Trophoblast cell (in vitro differentiated cells and primary cell): Measurements from ENCODE around the gene ANKRD33.

Source experiments
- DNase-seq, 2 donors: peaks; one replicate each; pipeline ENCODE4 v3.0.0-alpha.2; 2016
- H2AFZ ChIP-seq: 2 replicates; pipeline ENCODE4 v1.6.1; 2013; ENCODE audit warnings: low read length, moderate library complexity, mild to moderate bottlenecking; ENCODE audit not compliant: insufficient read depth, poor library complexity
- H2AK5ac ChIP-seq: 2 replicates; pipeline ENCODE4 v1.6.1; 2013; ENCODE audit warnings: mild to moderate bottlenecking, low read length
- H2BK120ac ChIP-seq: 2 replicates; pipeline ENCODE4 v1.6.1; 2013; ENCODE audit warnings: low read length, mild to moderate bottlenecking, moderate library complexity; ENCODE audit not compliant: insufficient read depth, poor library complexity
- H2BK12ac ChIP-seq: 2 replicates; pipeline ENCODE4 v1.6.1; 2013; ENCODE audit warnings: mild to moderate bottlenecking, low read length, moderate library complexity
- H2BK5ac ChIP-seq: 2 replicates; pipeline ENCODE4 v1.6.1; 2013; ENCODE audit warnings: low read length, low read depth, moderate library complexity, mild to moderate bottlenecking; ENCODE audit not compliant: poor library complexity
- H3K14ac ChIP-seq: 2 replicates; pipeline ENCODE4 v1.6.1; 2013; ENCODE audit warnings: mild to moderate bottlenecking, low read length
- H3K18ac ChIP-seq: 2 replicates; pipeline ENCODE4 v1.6.1; 2013; ENCODE audit warnings: mild to moderate bottlenecking, low read length
- H3K23ac ChIP-seq: 2 replicates; pipeline ENCODE4 v1.6.1; 2013; ENCODE audit warnings: low read length
- H3K27ac ChIP-seq: 2 replicates; pipeline ENCODE4 v1.5.1; 2013; ENCODE audit warnings: low read depth, mild to moderate bottlenecking, inconsistent platforms, low read length, moderate library complexity
- H3K27me3 ChIP-seq: 2 replicates; pipeline ENCODE4 v1.6.1; 2013; ENCODE audit warnings: inconsistent platforms, mild to moderate bottlenecking, low read length, moderate library complexity; ENCODE audit not compliant: insufficient read depth
- H3K36me3 ChIP-seq, 2 experiments: 1 replicate in 1 of 2; 2 replicates in 1 of 2; pipeline ENCODE4 v1.6.1; 2013; ENCODE audit warnings: low read length in 2 of 2, mild to moderate bottlenecking in 2 of 2, moderate library complexity in 1 of 2; ENCODE audit not compliant: insufficient read depth in 2 of 2, control insufficient read depth in 1 of 2
- H3K4ac ChIP-seq: 2 replicates; pipeline ENCODE4 v1.6.1; 2013; ENCODE audit warnings: low read depth, mild to moderate bottlenecking, low read length, moderate library complexity
- H3K4me1 ChIP-seq, 2 experiments: 1 replicate in 1 of 2; 2 replicates in 1 of 2; pipeline ENCODE4 v1.6.1; 2013; ENCODE audit warnings: low read length in 2 of 2, mild to moderate bottlenecking in 2 of 2, moderate library complexity in 1 of 2; ENCODE audit not compliant: insufficient read depth in 2 of 2, control insufficient read depth in 1 of 2
- H3K4me2 ChIP-seq: 2 replicates; pipeline ENCODE4 v1.6.1; 2013; ENCODE audit warnings: inconsistent platforms, mild to moderate bottlenecking, low read length, moderate library complexity
- H3K4me3 ChIP-seq: 2 replicates; pipeline ENCODE4 v1.5.1; 2013; ENCODE audit warnings: mild to moderate bottlenecking, low read depth, low read length, inconsistent platforms
- H3K79me1 ChIP-seq: one replicate; pipeline ENCODE4 v1.6.1; 2013; ENCODE audit warnings: low read length
- H3K79me2 ChIP-seq: 2 replicates; pipeline ENCODE4 v1.6.1; 2013; ENCODE audit warnings: low read length, mild to moderate bottlenecking; ENCODE audit not compliant: control insufficient read depth, insufficient read depth, poor library complexity
- H3K9ac ChIP-seq: 2 replicates; pipeline ENCODE4 v1.6.1; 2013; ENCODE audit warnings: mild to moderate bottlenecking, low read length
- H3K9me3 ChIP-seq: 2 replicates; pipeline ENCODE4 v1.6.1; 2013; ENCODE audit warnings: low read depth, mild to moderate bottlenecking, control low read depth, inconsistent platforms, low read length; ENCODE audit not compliant: insufficient read depth
- H4K12ac ChIP-seq: 2 replicates; pipeline ENCODE4 v1.6.1; 2013; ENCODE audit warnings: low read depth, mild to moderate bottlenecking, low read length, moderate library complexity
- H4K8ac ChIP-seq: 2 replicates; pipeline ENCODE4 v1.6.1; 2013; ENCODE audit warnings: low read depth, mild to moderate bottlenecking, low read length, moderate library complexity
- H4K91ac ChIP-seq: one replicate; pipeline ENCODE4 v1.6.1; 2013; ENCODE audit warnings: low read depth, mild to moderate bottlenecking, low read length, moderate library complexity
- WGBS: extraction: QIAGEN DNeasy Blood & Tissue Kit; methylation state at CpG from one replicate; pipeline ENCODE4 v1.1.7; 2013; ENCODE audit warnings: missing lambda C conversion rate; ENCODE audit not compliant: insufficient read length, insufficient coverage; ENCODE audit errors: extremely low coverage; 5-methylcytosine and 5-hydroxymethylcytosine counted together

The ANKRD33 gene

GRCh38 chr12:51868821-51869495 lies 18.9 kb upstream of the ANKRD33 start:
- H3K4me3 ChIP-seq: peak overlapping the region; percentile 65
- H4K12ac ChIP-seq: peak overlapping the region; percentile 12
- peak overlapping the region; percentile 31 for H3K14ac ChIP-seq
- no peaks in the 10 kb centered on the region for H3K79me2 ChIP-seq
- peaks cover 30% of the 10 kb centered on the region for H3K79me1 ChIP-seq
- peak overlapping the region; percentile 49 for H3K27ac ChIP-seq
- peak overlapping the region; percentile 52 for H3K9ac ChIP-seq
- H2BK120ac ChIP-seq: peak overlapping the region; percentile 82
- H2AFZ ChIP-seq: peak overlapping the region; percentile 21
- DNase-seq: peak in 1 of 2 donors; percentile 38
- H3K36me3 ChIP-seq: no peaks in the 10 kb centered on the region
- H3K4me2 ChIP-seq: peak overlapping the region; percentile 94
- H2BK12ac ChIP-seq: peak overlapping the region; percentile 42
- no peak overlapping the region for H2AK5ac ChIP-seq
- H3K9me3 ChIP-seq: no peaks in the 10 kb centered on the region
- H3K4ac ChIP-seq: peak overlapping the region; percentile 10
- H3K27me3 ChIP-seq: no peaks in the 10 kb centered on the region
- H3K23ac ChIP-seq: no peak overlapping the region
- H3K18ac ChIP-seq: peak overlapping the region; percentile 43
- peaks cover 35 to 41% of the 10 kb centered on the region in 2 experiments for H3K4me1 ChIP-seq
- H4K8ac ChIP-seq: peak overlapping the region; percentile 47
- peak overlapping the region; percentile 87 for H4K91ac ChIP-seq
- no CpG with 5 or more reads among the region's 67 CpGs for WGBS
- peak overlapping the region; percentile 15 for H2BK5ac ChIP-seq

DNA sequence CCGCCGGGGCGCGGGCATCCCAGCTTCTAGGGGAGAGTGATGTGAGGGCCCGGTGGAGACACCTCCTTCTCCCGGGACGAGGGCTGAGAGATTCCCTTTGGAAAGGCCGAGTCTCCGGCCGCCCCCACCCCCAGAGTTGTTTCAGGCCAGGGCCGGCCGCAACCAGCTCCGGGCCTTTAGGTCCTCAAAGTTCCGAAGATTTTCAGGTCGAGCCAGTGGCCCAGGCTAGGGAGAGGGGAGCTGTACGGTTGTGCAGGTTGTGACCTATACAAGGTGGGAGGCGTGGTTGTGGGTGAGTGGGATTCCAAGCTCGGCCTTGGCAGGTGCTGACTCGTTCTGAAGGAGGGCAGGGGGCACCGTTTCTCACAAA lies 18.4 kb upstream of the ANKRD33 start:
- no peak overlapping the region for H4K12ac ChIP-seq
- peaks cover 27% of the 10 kb centered on the region for H3K79me1 ChIP-seq
- no peaks in the 10 kb centered on the region for H3K79me2 ChIP-seq
- H3K18ac ChIP-seq: peak overlapping the region; percentile 28
- peak overlapping the region; percentile 3 for H2BK120ac ChIP-seq
- DNase-seq: no peak
- peak overlapping the region; percentile 42 for H2AK5ac ChIP-seq
- H3K4me1 ChIP-seq: peaks cover 33 to 39% of the 10 kb centered on the region in 2 experiments
- peak overlapping the region; percentile 38 for H4K91ac ChIP-seq
- H3K14ac ChIP-seq: peak overlapping the region; percentile 22
- H2AFZ ChIP-seq: no peak overlapping the region
- no peak overlapping the region for H2BK5ac ChIP-seq
- peak overlapping the region; percentile 6 for H4K8ac ChIP-seq
- peak overlapping the region; percentile 1 for H3K4ac ChIP-seq
- H3K4me3 ChIP-seq: no peak overlapping the region
- H3K9me3 ChIP-seq: no peaks in the 10 kb centered on the region
- H3K9ac ChIP-seq: no peak overlapping the region
- H3K27ac ChIP-seq: peak overlapping the region; percentile 1
- no peaks in the 10 kb centered on the region for H3K36me3 ChIP-seq
- WGBS: no CpG with 5 or more reads among the region's 20 CpGs
- no peak overlapping the region for H3K23ac ChIP-seq
- no peaks in the 10 kb centered on the region for H3K27me3 ChIP-seq
- H3K4me2 ChIP-seq: peak overlapping the region; percentile 94
- H2BK12ac ChIP-seq: peak overlapping the region; percentile 70

DNA sequence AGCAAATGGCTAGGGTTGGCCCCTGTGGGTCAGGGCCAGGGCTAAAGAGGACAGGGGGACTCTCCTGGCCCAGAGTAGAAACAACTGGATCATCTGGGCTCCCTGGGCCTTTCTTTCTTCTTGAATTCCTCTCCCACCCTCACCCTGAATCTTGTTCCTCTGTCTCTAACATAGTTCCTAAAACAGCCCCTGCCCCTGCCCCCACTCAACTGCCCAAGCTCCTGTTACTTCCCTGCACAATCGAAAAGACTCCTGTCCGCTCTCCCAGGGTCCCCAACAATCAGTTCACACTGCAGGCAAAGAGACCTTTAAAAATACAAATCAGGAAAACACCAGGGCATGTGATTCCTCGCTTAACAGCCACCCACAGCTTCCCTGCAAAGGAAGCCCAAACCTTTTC lies 18.0 kb upstream of the ANKRD33 start:
- Histone ChIP-seq H3K14ac (peak overlapping the region; percentile 21), H3K9me3 (no peaks in the 10 kb centered on the region), H2BK5ac (no peak overlapping the region), H2AK5ac (peak overlapping the region; percentile 42), H3K27ac (no peak overlapping the region), H4K8ac (peak overlapping the region; percentile 6), H3K27me3 (no peaks in the 10 kb centered on the region), H3K79me1 (peaks cover 24% of the 10 kb centered on the region), H3K36me3 (no peaks in the 10 kb centered on the region), H3K4me1 (peaks cover 29 to 34% of the 10 kb centered on the region in 2 experiments), H2AFZ (no peak overlapping the region), H3K4me3 (no peak overlapping the region), H3K79me2 (no peaks in the 10 kb centered on the region), H4K91ac (peak overlapping the region; percentile 38), H4K12ac (no peak overlapping the region), H2BK120ac (peak overlapping the region; percentile 3), H3K4me2 (peak overlapping the region; percentile 94), H3K23ac (no peak overlapping the region), H3K9ac (no peak overlapping the region), H3K4ac (peak overlapping the region; percentile 1), H3K18ac (peak overlapping the region; percentile 28), H2BK12ac (peak overlapping the region; percentile 70)
- no CpG with 5 or more reads among the region's 3 CpGs for WGBS
- DNase-seq: no peak

DNA sequence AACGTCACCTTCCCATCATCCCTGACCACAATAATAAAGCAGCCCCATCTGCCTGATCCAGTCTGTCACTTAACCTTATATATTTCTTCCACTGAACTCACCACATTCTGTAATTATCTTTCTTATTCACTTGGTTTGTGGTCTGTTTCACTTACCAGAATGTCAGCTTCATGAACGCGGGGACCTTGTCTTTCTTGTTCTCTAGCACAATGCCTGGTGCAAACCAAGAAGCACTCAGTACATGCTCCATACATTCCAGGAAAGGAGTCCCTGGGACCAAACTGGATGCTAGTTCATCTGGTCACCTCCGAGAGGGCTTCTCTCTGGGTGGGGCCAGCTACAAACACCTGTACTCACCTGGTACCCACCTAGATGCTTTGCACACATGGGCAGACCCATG lies 17.4 kb upstream of the ANKRD33 start:
- Histone ChIP-seq H3K14ac (no peak overlapping the region), H2BK5ac (no peak overlapping the region), H2AFZ (no peak overlapping the region), H3K79me1 (peaks cover 24% of the 10 kb centered on the region), H2BK120ac (no peak overlapping the region), H3K9ac (no peak overlapping the region), H3K4me1 (peaks cover 23 to 29% of the 10 kb centered on the region in 2 experiments), H4K91ac (no peak overlapping the region), H3K27ac (no peak overlapping the region), H3K79me2 (no peaks in the 10 kb centered on the region), H3K9me3 (no peaks in the 10 kb centered on the region), H3K18ac (no peak overlapping the region), H4K8ac (no peak overlapping the region), H4K12ac (no peak overlapping the region), H3K23ac (no peak overlapping the region), H3K27me3 (no peaks in the 10 kb centered on the region), H3K4ac (no peak overlapping the region), H2AK5ac (no peak overlapping the region), H3K36me3 (no peaks in the 10 kb centered on the region), H2BK12ac (no peak overlapping the region), H3K4me3 (no peak overlapping the region), H3K4me2 (no peak overlapping the region)
- WGBS: no CpG with 5 or more reads among the region's 4 CpGs
- DNase-seq: no peak
